DMS153 treated with DMSO at 0.1 percent for 48 hours (cell line): ENCODE results near the gene PILRA.
"Not testable (repeated sequence)": the region's sequence is repeated elsewhere in the genome, so short reads cannot be mapped to it uniquely, and the experiment has no call there.

Source experiments
- DNase-seq: peaks from one replicate; lab custom pipeline; 2025; ENCODE audit not compliant: unreplicated experiment; lab: John Stamatoyannopoulos, UW

The PILRA gene

GRCh38 chr7:100432621-100433275, 59.5 kb downstream of the PILRA start:
- no peak for DNase-seq

- no peak for DNase-seq
Measured at GRCh38 chr7:100433276-100433591, 59.9 kb downstream of the PILRA start.

GRCh38 chr7:100433592-100434296, 60.5 kb downstream of the PILRA start:
- no peak for DNase-seq

GRCh38 chr7:100434297-100435144, 61.2 kb downstream of the PILRA start:
- DNase-seq = no peak

GRCh38 chr7:100435401-100436304, 62.4 kb downstream of the PILRA start:
- no peak for DNase-seq

GRCh38 chr7:100437150-100438100, 64.1 kb downstream of the PILRA start:
- no peak for DNase-seq

- DNase-seq = no peak
Measured at GRCh38 chr7:100438172-100438571, 64.9 kb downstream of the PILRA start.

GRCh38 chr7:100438731-100439130, 65.4 kb downstream of the PILRA start:
- not testable (repeated sequence) for DNase-seq

GRCh38 chr7:100439244-100439643, 66.0 kb downstream of the PILRA start:
- not testable (repeated sequence) for DNase-seq

GRCh38 chr7:100441641-100442535, 68.6 kb downstream of the PILRA start:
- DNase-seq = no peak

- no peak for DNase-seq
Measured at GRCh38 chr7:100443096-100443840, 70.0 kb downstream of the PILRA start.

GRCh38 chr7:100444311-100445278, 71.3 kb downstream of the PILRA start:
- no peak for DNase-seq

GRCh38 chr7:100446040-100446439, 72.8 kb downstream of the PILRA start:
- DNase-seq = no peak

- DNase-seq = not testable (repeated sequence)
Measured at GRCh38 chr7:100447363-100447762, 74.1 kb downstream of the PILRA start.

- DNase-seq = no peak
Measured at GRCh38 chr7:100449190-100449795, 76.0 kb downstream of the PILRA start.
